PC-3 (cell line): ENCODE results near the gene RASA2. TPM values are rescaled to one million over a fixed set of nuclear protein-coding genes. Genes with fewer than 3 reads are reported as not detected.
"Not testable (repeated sequence)": the region's sequence is repeated elsewhere in the genome, so short reads cannot be mapped to it uniquely, and the experiment has no call there.

Source experiments
- ATAC-seq: fragments of 200-7000 bp; cut with Tn5 transposase; 2 replicates; pipeline ENCODE4 v1.9.1; 2020; ENCODE audit warnings: mild to moderate bottlenecking, moderate library complexity
- BruUV-seq: library from RNA; stranded (reverse); fragments of 400-500 nt; replicated peaks from 2 replicates; lab custom pipeline; 2021; lab: Mats Ljungman, UMichigan
- CTCF ChIA-PET: fragments of 300-600 bp; sonication (Branson Sonifier 250); formaldehyde crosslinking; loops from one replicate; lab custom pipeline; 2022; ENCODE audit warnings: antibody characterized with exemption; lab: Charles Lee
- POLR2A ChIA-PET: fragments of 300-600 bp; sonication (Branson Sonifier 250); formaldehyde crosslinking; loops from one replicate; lab custom pipeline; 2022; ENCODE audit warnings: antibody characterized with exemption; ENCODE audit not compliant: unreplicated experiment; lab: Charles Lee
- DNase-seq: peaks from one replicate; pipeline ENCODE4 v3.0.0-alpha.2; 2015
- H2AFZ ChIP-seq: fragments of 300-600 bp; sonication (generic); 2 replicates; pipeline ENCODE4 v1.6.0; 2016; ENCODE audit warnings: antibody characterized with exemption, low read length
- H3F3A ChIP-seq: fragments of 300-600 bp; sonication (generic); one replicate; pipeline ENCODE4 v1.6.0; 2017; ENCODE audit warnings: antibody characterized with exemption, low read length, control low read depth, mild to moderate bottlenecking; ENCODE audit not compliant: unreplicated experiment
- H3K27ac ChIP-seq: fragments of 300-600 bp; sonication (generic); 2 replicates; pipeline ENCODE4 v1.5.1; 2016; ENCODE audit warnings: mild to moderate bottlenecking, low read length
- H3K27me3 ChIP-seq: fragments of 300-600 bp; sonication (generic); 2 replicates; pipeline ENCODE4 v1.6.1; 2016; ENCODE audit warnings: low read length, mixed read lengths
- H3K36me3 ChIP-seq: fragments of 300-600 bp; sonication (generic); 2 replicates; pipeline ENCODE4 v1.6.1; 2016; ENCODE audit warnings: low read depth, mixed run types, low read length, mixed read lengths
- H3K4me1 ChIP-seq: fragments of 300-600 bp; sonication (generic); 2 replicates; pipeline ENCODE4 v1.5.1; 2016; ENCODE audit warnings: low read length; ENCODE audit not compliant: insufficient read depth
- H3K4me2 ChIP-seq: fragments of 300-600 bp; sonication (generic); 2 replicates; pipeline ENCODE4 v1.6.0; 2016; ENCODE audit warnings: low read length
- H3K4me3 ChIP-seq: fragments of 300-600 bp; sonication (generic); 2 replicates; pipeline ENCODE4 v1.5.1; 2016; ENCODE audit warnings: mild to moderate bottlenecking, low read length, mixed read lengths
- H3K79me2 ChIP-seq: fragments of 300-600 bp; sonication (generic); 2 replicates; pipeline ENCODE4 v1.6.1; 2017; ENCODE audit warnings: low read length, mixed read lengths
- H3K9ac ChIP-seq: fragments of 300-600 bp; sonication (generic); 2 replicates; pipeline ENCODE4 v1.6.0; 2016; ENCODE audit warnings: mild to moderate bottlenecking, low read length
- H3K9me2 ChIP-seq: fragments of 300-600 bp; sonication (generic); replicated peaks from 2 replicates; pipeline ENCODE4 v1.6.1; 2016; ENCODE audit warnings: mixed run types, low read length, mixed read lengths
- H3K9me3 ChIP-seq: fragments of 300-600 bp; sonication (generic); 2 replicates; pipeline ENCODE4 v1.6.1; 2016; ENCODE audit warnings: low read length, mixed read lengths
- H4K20me1 ChIP-seq: fragments of 300-600 bp; sonication (generic); 2 replicates; pipeline ENCODE4 v1.6.1; 2016; ENCODE audit warnings: low read length, mixed read lengths
- CTCF ChIP-seq: fragments of 300-600 bp; sonication (generic); conservative IDR thresholded peaks from 2 replicates; pipeline ENCODE4 v1.5.1; 2017; ENCODE audit warnings: antibody characterized with exemption, low read depth, mild to moderate bottlenecking, low read length
- EZH2 ChIP-seq: fragments of 300-600 bp; sonication (generic); IDR thresholded peaks from one replicate; pipeline ENCODE4 v1.6.1; 2017; ENCODE audit warnings: antibody characterized with exemption, mild to moderate bottlenecking, low read length; ENCODE audit not compliant: unreplicated experiment
- EZH2phosphoT487 ChIP-seq: fragments of 300-600 bp; sonication (generic); IDR thresholded peaks from 2 replicates; pipeline ENCODE4 v1.6.1; 2018; ENCODE audit warnings: mild to moderate bottlenecking, antibody characterized with exemption, low read length, borderline replicate concordance
- intact Hi-C: fragments of 100-400 bp; cut with micrococcal nuclease; formaldehyde crosslinking; loops from 2 replicates; pipeline ENCODE4 v1.9.0; 2023
- total RNA-seq: library from RNA; depleted of rRNA; stranded (reverse); fragments of >200 nt; gene quantifications from 2 replicates; pipeline ENCODE4 v1.2.3, GENCODE V29; 2014

The RASA2 gene
- total RNA-seq, 1 experiment from 2014 or later = 3.7 TPM

- Histone ChIP-seq H3F3A (no peaks in the 10 kb centered on the region), H4K20me1 (peaks cover 24% of the 10 kb centered on the region), H3K27ac (no peak overlapping the region), H3K4me1 (peaks cover 9% of the 10 kb centered on the region; the same call in 1 of the 2 replicates), H3K27me3 (no peaks in the 10 kb centered on the region), H3K36me3 (no peaks in the 10 kb centered on the region), H3K9me2 (no peaks in the 10 kb centered on the region), H3K4me3 (no peak overlapping the region), H2AFZ (no peak overlapping the region), H3K4me2 (no peak overlapping the region), H3K9ac (no peak overlapping the region), H3K9me3 (no peaks in the 10 kb centered on the region), H3K79me2 (peaks cover 81% of the 10 kb centered on the region)
- ChIA-PET POLR2A (interaction anchor here (0.6 kb wide), 1 partner anchor 448 kb away, joined by 29 read pairs; no protein-coding TSS in a partner anchor), CTCF (no interaction called here)
- BruUV-seq = no TSS peak
- TF ChIP-seq EZH2 (no peak), CTCF (no peak), EZH2phosphoT487 (no peak)
- ATAC-seq = no peak
- intact Hi-C loops = no loop called here
- no peak for DNase-seq
Measured at GRCh38 chr3:141491929-141492328, 5.1 kb downstream of the RASA2 start.

GRCh38 chr3:141493184-141493583, 6.4 kb downstream of the RASA2 start:
- no TSS peak for BruUV-seq
- no peak for ATAC-seq
- H3K9me2 ChIP-seq = no peaks in the 10 kb centered on the region
- no peak overlapping the region for H2AFZ ChIP-seq
- no peaks in the 10 kb centered on the region for H3K36me3 ChIP-seq
- H3K9ac ChIP-seq = no peak overlapping the region
- ChIA-PET POLR2A (no interaction called here), CTCF (no interaction called here)
- no peaks in the 10 kb centered on the region for H3F3A ChIP-seq
- no peak for DNase-seq
- H3K4me2 ChIP-seq = no peak overlapping the region
- no peak overlapping the region for H3K27ac ChIP-seq
- H3K4me3 ChIP-seq = no peak overlapping the region
- peaks cover 24% of the 10 kb centered on the region for H4K20me1 ChIP-seq
- H3K9me3 ChIP-seq = no peaks in the 10 kb centered on the region
- no peaks in the 10 kb centered on the region for H3K27me3 ChIP-seq
- intact Hi-C loops = no loop called here
- H3K79me2 ChIP-seq = peaks cover 81% of the 10 kb centered on the region
- peaks cover 8% of the 10 kb centered on the region; the same call in 1 of the 2 replicates for H3K4me1 ChIP-seq
- no peak for TF ChIP-seq CTCF
- TF ChIP-seq EZH2 = no peak
- TF ChIP-seq EZH2phosphoT487 = no peak

- CTCF ChIA-PET, H3K4me3 ChIP-seq, POLR2A ChIA-PET: not testable (repeated sequence)
Measured at GRCh38 chr3:141497589-141497988, 10.8 kb downstream of the RASA2 start.

More at GRCh38 chr3:141497589-141497988, 10.8 kb downstream of the RASA2 start:
- H3K4me1 ChIP-seq, H3K9me3 ChIP-seq, intact Hi-C loops, DNase-seq, H2AFZ ChIP-seq, H3K27ac ChIP-seq, H3K27me3 ChIP-seq, H4K20me1 ChIP-seq, H3K36me3 ChIP-seq, H3K4me2 ChIP-seq, ATAC-seq, H3K9me2 ChIP-seq, H3K9ac ChIP-seq, BruUV-seq, H3F3A ChIP-seq: not testable (repeated sequence)
- H3K79me2 ChIP-seq = peaks cover 76% of the 10 kb centered on the region
